HEK293 (cell line): ENCODE results near the gene SPATA16.

Source experiments
- CTCF ChIA-PET: fragments of 350-600 bp; formaldehyde crosslinking; extraction: SDS; loops from one replicate; lab custom pipeline; 2021; ENCODE audit warnings: antibody characterized with exemption; lab: Yijun Ruan, JAX
- POLR2A ChIA-PET: fragments of 300-600 bp; formaldehyde crosslinking; extraction: SDS; loops from one replicate; lab custom pipeline; 2020; ENCODE audit warnings: antibody characterized with exemption, inconsistent platforms; lab: Yijun Ruan, JAX
- H3K27ac ChIP-seq: fragments of 200-500 bp; sonication (Bioruptor generic); 2 replicates; pipeline ENCODE4 v1.5.1; 2014; ENCODE audit warnings: low read depth, low read length, control low read depth, inconsistent platforms; ENCODE audit errors: extremely low read depth
- H3K36me3 ChIP-seq, 2 experiments: fragments of 200-500 bp in 1 of 2; sonication (Bioruptor generic) in 1 of 2; 1 replicate in 1 of 2; 2 replicates in 1 of 2; pipeline ENCODE4 v1.5.1; 2014 to 2017; ENCODE audit warnings: inconsistent platforms in 2 of 2, low read length in 2 of 2; ENCODE audit not compliant: control insufficient read depth in 2 of 2, insufficient read depth in 1 of 2
- H3K4me1 ChIP-seq: fragments of 200-500 bp; sonication (Bioruptor generic); 2 replicates; pipeline ENCODE4 v1.5.1; 2014; ENCODE audit warnings: mild to moderate bottlenecking, low read length, inconsistent platforms; ENCODE audit not compliant: control insufficient read depth, insufficient read depth
- H3K4me3 ChIP-seq: 2 replicates; pipeline ENCODE4 v1.5.1; 2011; ENCODE audit warnings: low read depth, mild to moderate bottlenecking, control low read depth, low read length, moderate library complexity
- H3K9me3 ChIP-seq: fragments of 200-500 bp; sonication (Bioruptor generic); 2 replicates; pipeline ENCODE4 v1.5.1; 2014; ENCODE audit warnings: low read depth, low read length, inconsistent platforms; ENCODE audit not compliant: control insufficient read depth, insufficient read depth
- BCL11A ChIP-seq: fragments of 450-650 bp; formaldehyde crosslinking; IDR thresholded peaks from 2 replicates; pipeline ENCODE4 v1.5.1; 2016; ENCODE audit warnings: low read depth, missing biosample characterization, missing genetic modification characterization
- GLI2 ChIP-seq: fragments of 450-650 bp; formaldehyde crosslinking; IDR thresholded peaks from 2 replicates; pipeline ENCODE4; 2017; ENCODE audit warnings: missing biosample characterization, missing genetic modification characterization, low read depth, borderline replicate concordance
- HOXC10 ChIP-seq: sonication (generic); formaldehyde crosslinking; IDR thresholded peaks from 2 replicates; pipeline ENCODE4 v1.8.1; 2023; ENCODE audit warnings: mild to moderate bottlenecking, missing genetic modification reagents
- ZBTB20 ChIP-seq: fragments of 450-650 bp; formaldehyde crosslinking; IDR thresholded peaks from 2 replicates; pipeline ENCODE4 v1.5.1; 2016; ENCODE audit warnings: missing biosample characterization, missing genetic modification characterization
- ZBTB6 ChIP-seq: fragments of 450-650 bp; formaldehyde crosslinking; IDR thresholded peaks from 2 replicates; pipeline ENCODE4 v1.5.1; 2017; ENCODE audit warnings: missing biosample characterization, missing genetic modification characterization
- ZFHX2 ChIP-seq: fragments of 450-650 bp; formaldehyde crosslinking; conservative IDR thresholded peaks from 2 replicates; pipeline ENCODE4 v1.5.1; 2016; ENCODE audit warnings: missing biosample characterization, missing genetic modification characterization
- ZFP69B ChIP-seq: fragments of 450-650 bp; formaldehyde crosslinking; IDR thresholded peaks from 2 replicates; pipeline ENCODE4 v1.5.1; 2016; ENCODE audit warnings: missing biosample characterization, missing genetic modification characterization
- ZNF2 ChIP-seq: fragments of 450-650 bp; formaldehyde crosslinking; IDR thresholded peaks from 2 replicates; pipeline ENCODE4 v1.5.1; 2016; ENCODE audit warnings: missing biosample characterization, missing genetic modification characterization
- ZNF274 ChIP-seq, 2 experiments: fragments of 200-500 bp in 1 of 2; fragments of 450-650 bp in 1 of 2; sonication (Bioruptor generic) in 1 of 2; formaldehyde crosslinking in 1 of 2; IDR thresholded peaks; 2 replicates each; pipeline versions ENCODE4 v1.5.1 to v1.6.1; 2014 to 2016; ENCODE audit warnings: borderline replicate concordance in 1 of 2, inconsistent platforms in 1 of 2, low read length in 1 of 2, missing biosample characterization in 1 of 2, missing genetic modification characterization in 1 of 2
- ZNF280D ChIP-seq: fragments of 450-650 bp; formaldehyde crosslinking; IDR thresholded peaks from 2 replicates; pipeline ENCODE4 v1.5.1; 2016; ENCODE audit warnings: missing biosample characterization, missing genetic modification characterization
- ZNF394 ChIP-seq: fragments of 450-650 bp; formaldehyde crosslinking; IDR thresholded peaks from 2 replicates; pipeline ENCODE4 v1.5.1; 2016; ENCODE audit warnings: missing biosample characterization, missing genetic modification characterization, mild to moderate bottlenecking, moderate library complexity, borderline replicate concordance
- ZNF398 ChIP-seq: fragments of 450-650 bp; formaldehyde crosslinking; IDR thresholded peaks from 2 replicates; pipeline ENCODE4 v1.5.1; 2017; ENCODE audit warnings: missing biosample characterization, missing genetic modification characterization
- ZNF560 ChIP-seq: fragments of 450-650 bp; formaldehyde crosslinking; IDR thresholded peaks from 2 replicates; pipeline ENCODE4 v1.5.1; 2017; ENCODE audit warnings: missing biosample characterization, missing genetic modification characterization, borderline replicate concordance
- ZNF747 ChIP-seq: fragments of 450-650 bp; formaldehyde crosslinking; IDR thresholded peaks from 2 replicates; pipeline ENCODE4 v1.5.1; 2016; ENCODE audit warnings: missing biosample characterization, missing genetic modification characterization
- ZNF76 ChIP-seq: fragments of 450-650 bp; formaldehyde crosslinking; IDR thresholded peaks from 2 replicates; pipeline ENCODE4; 2016; ENCODE audit warnings: low read depth, missing biosample characterization, missing genetic modification characterization, borderline replicate concordance
- ZNF768 ChIP-seq: fragments of 450-650 bp; formaldehyde crosslinking; IDR thresholded peaks from 2 replicates; pipeline ENCODE4 v1.5.1; 2018; ENCODE audit warnings: missing biosample characterization, mild to moderate bottlenecking, missing genetic modification characterization
- ZNF837 ChIP-seq: fragments of 450-650 bp; formaldehyde crosslinking; IDR thresholded peaks from 2 replicates; pipeline ENCODE4 v1.5.1; 2016; ENCODE audit warnings: missing biosample characterization, missing genetic modification characterization
- TF ChIP-seq, protein P1 (sequence below): fragments of 450-650 bp; formaldehyde crosslinking; IDR thresholded peaks from 2 replicates; pipeline ENCODE4 v1.5.1; 2016; ENCODE audit warnings: missing biosample characterization, missing genetic modification characterization
- TF ChIP-seq, protein P2 (sequence below): fragments of 450-650 bp; formaldehyde crosslinking; IDR thresholded peaks from 2 replicates; pipeline ENCODE4 v1.5.1; 2016; ENCODE audit warnings: missing biosample characterization, missing genetic modification characterization
- TF ChIP-seq, protein P3 (sequence below): fragments of 450-650 bp; formaldehyde crosslinking; IDR thresholded peaks from 2 replicates; pipeline ENCODE4 v1.5.1; 2016; ENCODE audit warnings: missing biosample characterization, missing genetic modification characterization

SPATA16 gene

GRCh38 chr3:172974969-172975368 lies 166.1 kb downstream of the SPATA16 start:
- Histone ChIP-seq H3K4me3 (no peak overlapping the region), H3K36me3 (no peaks in the 10 kb centered on the region), H3K4me1 (no peaks in the 10 kb centered on the region), H3K9me3 (no peaks in the 10 kb centered on the region), H3K27ac (no peak overlapping the region)
- TF ChIP-seq BCL11A (tag by site-specific recombination), result no peak
- no peak for TF ChIP-seq ZFHX2 (tag by site-specific recombination)
- TF ChIP-seq ZNF560 (tag by site-specific recombination), result no peak
- no peak for TF ChIP-seq ZNF2 (tag by site-specific recombination)
- TF ChIP-seq ZNF76 (tag by site-specific recombination), result no peak
- no peak for TF ChIP-seq ZNF280D (tag by site-specific recombination)
- no peak for TF ChIP-seq ZFP69B (tag by site-specific recombination)
- no peak for TF ChIP-seq ZNF398
- TF ChIP-seq, protein P1, sequence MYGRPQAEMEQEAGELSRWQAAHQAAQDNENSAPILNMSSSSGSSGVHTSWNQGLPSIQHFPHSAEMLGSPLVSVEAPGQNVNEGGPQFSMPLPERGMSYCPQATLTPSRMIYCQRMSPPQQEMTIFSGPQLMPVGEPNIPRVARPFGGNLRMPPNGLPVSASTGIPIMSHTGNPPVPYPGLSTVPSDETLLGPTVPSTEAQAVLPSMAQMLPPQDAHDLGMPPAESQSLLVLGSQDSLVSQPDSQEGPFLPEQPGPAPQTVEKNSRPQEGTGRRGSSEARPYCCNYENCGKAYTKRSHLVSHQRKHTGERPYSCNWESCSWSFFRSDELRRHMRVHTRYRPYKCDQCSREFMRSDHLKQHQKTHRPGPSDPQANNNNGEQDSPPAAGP, result no peak
- no peak for TF ChIP-seq ZBTB6 (tag by site-specific recombination)
- TF ChIP-seq, protein P2, sequence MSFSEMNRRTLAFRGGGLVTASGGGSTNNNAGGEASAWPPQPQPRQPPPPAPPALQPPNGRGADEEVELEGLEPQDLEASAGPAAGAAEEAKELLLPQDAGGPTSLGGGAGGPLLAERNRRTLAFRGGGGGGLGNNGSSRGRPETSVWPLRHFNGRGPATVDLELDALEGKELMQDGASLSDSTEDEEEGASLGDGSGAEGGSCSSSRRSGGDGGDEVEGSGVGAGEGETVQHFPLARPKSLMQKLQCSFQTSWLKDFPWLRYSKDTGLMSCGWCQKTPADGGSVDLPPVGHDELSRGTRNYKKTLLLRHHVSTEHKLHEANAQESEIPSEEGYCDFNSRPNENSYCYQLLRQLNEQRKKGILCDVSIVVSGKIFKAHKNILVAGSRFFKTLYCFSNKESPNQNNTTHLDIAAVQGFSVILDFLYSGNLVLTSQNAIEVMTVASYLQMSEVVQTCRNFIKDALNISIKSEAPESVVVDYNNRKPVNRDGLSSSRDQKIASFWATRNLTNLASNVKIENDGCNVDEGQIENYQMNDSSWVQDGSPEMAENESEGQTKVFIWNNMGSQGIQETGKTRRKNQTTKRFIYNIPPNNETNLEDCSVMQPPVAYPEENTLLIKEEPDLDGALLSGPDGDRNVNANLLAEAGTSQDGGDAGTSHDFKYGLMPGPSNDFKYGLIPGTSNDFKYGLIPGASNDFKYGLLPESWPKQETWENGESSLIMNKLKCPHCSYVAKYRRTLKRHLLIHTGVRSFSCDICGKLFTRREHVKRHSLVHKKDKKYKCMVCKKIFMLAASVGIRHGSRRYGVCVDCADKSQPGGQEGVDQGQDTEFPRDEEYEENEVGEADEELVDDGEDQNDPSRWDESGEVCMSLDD (tag by site-specific recombination), result no peak
- TF ChIP-seq, protein P3, sequence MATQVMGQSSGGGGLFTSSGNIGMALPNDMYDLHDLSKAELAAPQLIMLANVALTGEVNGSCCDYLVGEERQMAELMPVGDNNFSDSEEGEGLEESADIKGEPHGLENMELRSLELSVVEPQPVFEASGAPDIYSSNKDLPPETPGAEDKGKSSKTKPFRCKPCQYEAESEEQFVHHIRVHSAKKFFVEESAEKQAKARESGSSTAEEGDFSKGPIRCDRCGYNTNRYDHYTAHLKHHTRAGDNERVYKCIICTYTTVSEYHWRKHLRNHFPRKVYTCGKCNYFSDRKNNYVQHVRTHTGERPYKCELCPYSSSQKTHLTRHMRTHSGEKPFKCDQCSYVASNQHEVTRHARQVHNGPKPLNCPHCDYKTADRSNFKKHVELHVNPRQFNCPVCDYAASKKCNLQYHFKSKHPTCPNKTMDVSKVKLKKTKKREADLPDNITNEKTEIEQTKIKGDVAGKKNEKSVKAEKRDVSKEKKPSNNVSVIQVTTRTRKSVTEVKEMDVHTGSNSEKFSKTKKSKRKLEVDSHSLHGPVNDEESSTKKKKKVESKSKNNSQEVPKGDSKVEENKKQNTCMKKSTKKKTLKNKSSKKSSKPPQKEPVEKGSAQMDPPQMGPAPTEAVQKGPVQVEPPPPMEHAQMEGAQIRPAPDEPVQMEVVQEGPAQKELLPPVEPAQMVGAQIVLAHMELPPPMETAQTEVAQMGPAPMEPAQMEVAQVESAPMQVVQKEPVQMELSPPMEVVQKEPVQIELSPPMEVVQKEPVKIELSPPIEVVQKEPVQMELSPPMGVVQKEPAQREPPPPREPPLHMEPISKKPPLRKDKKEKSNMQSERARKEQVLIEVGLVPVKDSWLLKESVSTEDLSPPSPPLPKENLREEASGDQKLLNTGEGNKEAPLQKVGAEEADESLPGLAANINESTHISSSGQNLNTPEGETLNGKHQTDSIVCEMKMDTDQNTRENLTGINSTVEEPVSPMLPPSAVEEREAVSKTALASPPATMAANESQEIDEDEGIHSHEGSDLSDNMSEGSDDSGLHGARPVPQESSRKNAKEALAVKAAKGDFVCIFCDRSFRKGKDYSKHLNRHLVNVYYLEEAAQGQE (tag by site-specific recombination), result no peak
- no peak for TF ChIP-seq ZNF274 (IDR thresholded peaks at IDR 0.05; ENCODE audit: low read length)
- no peak for TF ChIP-seq ZNF274 (tag by site-specific recombination; IDR thresholded peaks at IDR 0.05; ENCODE audit: borderline replicate concordance)
- TF ChIP-seq ZNF747 (tag by site-specific recombination), result no peak
- no peak for TF ChIP-seq ZBTB20 (tag by site-specific recombination)
- no peak for TF ChIP-seq GLI2 (tag by site-specific recombination)
- TF ChIP-seq ZNF394 (tag by site-specific recombination), result no peak
- TF ChIP-seq ZNF768 (tag by site-specific recombination), result no peak
- no peak for TF ChIP-seq HOXC10 (CRISPR knock-in tag)
- no peak for TF ChIP-seq ZNF837 (tag by site-specific recombination)
- POLR2A ChIA-PET, result no interaction called here
- CTCF ChIA-PET, result no interaction called here
